Astrocyte of the spinal cord (primary cell): ENCODE data around the gene IL20RB.
"Not testable (repeated sequence)": the region's sequence is repeated elsewhere in the genome, so short reads cannot be mapped to it uniquely, and the experiment has no call there.

Experiments
- DNase-seq: peaks from one replicate; pipeline ENCODE4 v3.0.0; 2011; ENCODE audit warnings: low read depth, low spot score
- H3K4me3 ChIP-seq: 2 replicates; pipeline ENCODE4 v1.5.1; 2011; ENCODE audit warnings: low read depth, mild to moderate bottlenecking, low read length, moderate library complexity
- in situ Hi-C: cut with HindIII; loops from 2 replicates; pipeline ENCODE4 v1.10.0; 2017; ENCODE audit warnings: low sequenced_read_pairs
- TF ChIP-seq, protein P1 (sequence below): IDR thresholded peaks from 2 replicates; pipeline ENCODE4 v1.5.1; 2012; ENCODE audit warnings: low read depth, mild to moderate bottlenecking, low read length, inconsistent platforms

Gene IL20RB

DNA sequence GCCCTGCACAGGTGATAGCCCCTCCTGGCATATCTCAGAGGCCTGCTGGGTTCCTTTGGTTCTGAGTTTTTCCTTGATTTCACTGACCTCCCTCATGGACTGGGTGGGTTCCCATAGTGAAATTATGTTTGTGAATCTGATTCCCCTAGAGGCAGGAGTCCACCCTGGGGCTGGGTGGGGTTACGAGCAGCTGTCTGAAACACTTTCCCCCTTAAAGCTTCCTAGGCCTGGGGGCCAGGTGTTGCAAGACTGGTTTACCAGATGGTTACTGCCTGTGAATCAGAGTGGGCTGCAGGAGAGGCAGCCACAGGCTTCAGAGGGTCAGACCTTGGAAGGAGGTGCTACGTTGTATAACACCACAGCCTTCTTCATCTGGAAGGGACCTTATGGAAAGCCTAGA, 34.3 kb downstream of the IL20RB start:
- H3K4me3 ChIP-seq = no peak overlapping the region
- in situ Hi-C loops = no loop called here
- no peak for DNase-seq
- TF ChIP-seq, protein P1, sequence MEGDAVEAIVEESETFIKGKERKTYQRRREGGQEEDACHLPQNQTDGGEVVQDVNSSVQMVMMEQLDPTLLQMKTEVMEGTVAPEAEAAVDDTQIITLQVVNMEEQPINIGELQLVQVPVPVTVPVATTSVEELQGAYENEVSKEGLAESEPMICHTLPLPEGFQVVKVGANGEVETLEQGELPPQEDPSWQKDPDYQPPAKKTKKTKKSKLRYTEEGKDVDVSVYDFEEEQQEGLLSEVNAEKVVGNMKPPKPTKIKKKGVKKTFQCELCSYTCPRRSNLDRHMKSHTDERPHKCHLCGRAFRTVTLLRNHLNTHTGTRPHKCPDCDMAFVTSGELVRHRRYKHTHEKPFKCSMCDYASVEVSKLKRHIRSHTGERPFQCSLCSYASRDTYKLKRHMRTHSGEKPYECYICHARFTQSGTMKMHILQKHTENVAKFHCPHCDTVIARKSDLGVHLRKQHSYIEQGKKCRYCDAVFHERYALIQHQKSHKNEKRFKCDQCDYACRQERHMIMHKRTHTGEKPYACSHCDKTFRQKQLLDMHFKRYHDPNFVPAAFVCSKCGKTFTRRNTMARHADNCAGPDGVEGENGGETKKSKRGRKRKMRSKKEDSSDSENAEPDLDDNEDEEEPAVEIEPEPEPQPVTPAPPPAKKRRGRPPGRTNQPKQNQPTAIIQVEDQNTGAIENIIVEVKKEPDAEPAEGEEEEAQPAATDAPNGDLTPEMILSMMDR = no peak

DNA sequence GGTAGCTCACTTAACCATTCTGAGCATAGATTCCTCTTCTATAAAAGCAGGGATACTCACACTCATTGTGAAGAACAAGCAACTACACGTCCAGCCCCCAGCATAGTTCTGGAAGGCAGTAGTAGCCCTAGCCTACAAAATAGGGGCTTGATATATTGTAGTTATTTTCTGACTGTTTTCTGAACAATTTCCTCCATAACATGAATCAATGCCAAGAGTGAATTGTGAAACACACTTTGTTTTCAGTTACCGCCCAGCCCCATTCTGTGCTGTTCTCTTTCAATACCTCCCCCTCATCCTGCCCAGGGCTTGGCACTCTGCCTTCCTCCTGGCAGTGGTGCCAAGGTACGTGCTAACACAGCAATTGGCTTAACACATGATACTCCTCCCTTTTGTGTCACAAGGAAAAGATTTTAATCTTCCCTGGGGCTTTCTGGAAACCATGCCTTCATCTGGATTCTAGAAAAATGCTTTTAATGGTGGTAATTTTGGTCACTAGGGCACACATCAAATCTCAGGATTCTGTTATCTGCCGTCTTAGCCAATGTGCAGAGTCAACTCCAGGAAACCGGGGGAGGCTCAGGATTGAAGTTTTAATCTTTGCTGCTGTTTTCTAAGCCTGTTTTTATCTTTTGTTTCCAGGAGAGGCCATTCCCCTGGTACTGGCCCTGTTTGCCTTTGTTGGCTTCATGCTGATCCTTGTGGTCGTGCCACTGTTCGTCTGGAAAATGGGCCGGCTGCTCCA, 37.2 kb downstream of the IL20RB start:
- TF ChIP-seq, protein P1 = no peak
- H3K4me3 ChIP-seq = no peak overlapping the region
- in situ Hi-C loops = no loop called here
- DNase-seq = peak; percentile 71

DNA sequence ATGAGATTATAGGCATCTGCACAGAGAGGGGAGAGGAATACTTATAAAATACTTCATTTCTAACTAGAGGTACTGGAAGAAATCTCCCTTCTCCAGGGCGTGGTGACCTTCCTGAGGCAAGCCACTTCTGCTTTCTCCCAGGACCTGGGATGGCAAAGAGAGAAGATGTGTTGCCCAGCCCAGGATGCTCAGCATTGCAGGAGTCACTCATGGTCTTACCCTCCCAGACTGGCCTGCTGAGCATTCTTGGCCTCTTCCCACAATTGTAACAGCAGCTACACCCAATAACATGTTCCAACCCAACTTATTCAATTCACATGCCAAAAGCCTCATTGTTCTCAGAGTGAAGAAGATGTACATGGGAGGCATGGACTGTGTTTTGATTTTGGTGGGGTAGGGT, 37.9 kb downstream of the IL20RB start:
- H3K4me3 ChIP-seq = no peak overlapping the region
- in situ Hi-C loops = no loop called here
- no peak for DNase-seq
- TF ChIP-seq, protein P1 = no peak

DNA sequence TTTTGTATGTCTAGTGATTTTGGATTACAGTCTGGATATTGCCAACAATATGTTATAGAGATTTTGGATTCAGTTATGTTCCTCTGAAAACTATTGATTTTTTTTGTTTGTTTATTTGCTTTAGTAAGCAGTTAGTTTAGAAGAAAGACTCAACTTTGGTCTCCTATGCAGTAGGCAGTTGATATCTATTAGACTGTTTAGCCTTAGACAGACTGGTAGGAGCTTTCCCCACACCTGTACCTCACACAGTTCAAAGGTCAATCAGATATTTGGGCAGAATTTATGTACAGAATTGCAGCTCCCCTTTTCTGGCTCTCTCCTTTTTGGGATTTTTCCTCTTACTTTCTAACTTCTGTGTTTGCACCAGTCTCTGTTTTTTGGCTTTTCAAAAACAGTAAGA, 42.3 kb downstream of the IL20RB start:
- no peak for DNase-seq
- TF ChIP-seq, protein P1 = no peak
- no peak overlapping the region for H3K4me3 ChIP-seq
- in situ Hi-C loops = no loop called here

DNA sequence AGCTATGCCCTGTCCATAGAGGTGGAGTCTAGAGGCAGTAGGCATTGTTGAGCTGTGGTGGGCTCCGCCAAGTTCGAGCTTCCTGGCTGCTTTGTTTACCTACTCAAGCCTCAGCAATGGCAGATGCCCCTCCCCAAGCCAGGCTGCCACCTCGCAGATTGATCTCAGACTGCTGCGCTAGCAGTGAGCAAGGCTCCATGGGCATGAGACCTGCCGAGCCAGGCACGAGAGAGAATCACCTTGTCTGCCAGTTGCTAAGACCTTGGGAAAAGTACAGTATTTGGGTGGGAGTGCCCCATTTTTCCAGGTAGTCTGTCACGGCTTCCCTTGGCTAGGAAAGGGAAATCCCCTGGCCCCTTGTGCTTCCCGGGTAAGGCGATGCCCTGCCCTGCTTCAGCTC, 49.6 kb downstream of the IL20RB start:
- DNase-seq, in situ Hi-C loops, H3K4me3 ChIP-seq: not testable (repeated sequence)

DNA sequence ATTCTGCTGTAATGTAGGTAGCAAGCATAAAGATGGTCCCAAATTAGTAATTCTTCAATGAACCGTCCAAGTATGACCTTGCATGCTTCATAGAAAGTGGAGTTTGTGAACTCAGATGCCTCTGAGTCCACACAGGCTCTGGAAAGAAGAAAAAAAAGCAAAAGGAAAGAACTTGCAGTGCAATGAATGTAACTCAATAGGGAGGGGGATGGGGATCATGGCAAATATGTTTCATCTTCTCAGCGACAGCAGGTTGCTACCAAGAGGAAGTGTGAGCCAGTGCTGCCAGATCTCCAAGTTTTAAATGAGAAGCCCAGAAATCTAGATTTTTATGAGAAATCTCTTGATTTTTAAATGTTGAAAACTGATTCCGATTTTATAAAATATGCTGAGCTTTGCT, 50.3 kb downstream of the IL20RB start:
- H3K4me3 ChIP-seq = no peak overlapping the region
- no peak for DNase-seq
- in situ Hi-C loops = no loop called here
- TF ChIP-seq, protein P1 = no peak

DNA sequence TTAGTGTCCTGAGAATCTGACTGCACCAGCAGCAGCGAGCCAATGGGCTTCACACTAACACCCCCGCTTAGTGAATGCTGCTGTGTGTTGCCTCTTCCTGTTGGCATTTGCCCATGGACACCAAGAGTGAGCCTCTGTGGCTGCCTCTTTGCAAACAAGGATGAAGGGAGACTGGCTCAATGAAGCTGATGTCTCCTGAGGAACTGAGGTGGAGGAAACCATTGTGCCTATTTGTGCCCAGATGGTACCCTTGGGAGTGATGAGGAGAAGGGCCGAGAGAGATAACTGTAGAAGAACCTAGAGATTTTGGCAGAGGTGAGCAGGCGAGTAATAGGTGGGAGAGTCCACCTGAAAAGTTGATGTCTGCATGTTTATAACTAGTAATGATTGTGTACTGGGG, 51.2 kb downstream of the IL20RB start:
- DNase-seq = no peak
- in situ Hi-C loops = no loop called here
- no peak overlapping the region for H3K4me3 ChIP-seq
- TF ChIP-seq, protein P1 = no peak
